Spleen (tissue), 7 donors: ENCODE measurements around the gene ATF5.

Experiments
- POLR2A ChIP-seq, 3 donors: fragments of 450-650 bp; IDR thresholded peaks; one replicate each; pipeline ENCODE4 v1.5.1; 2017; ENCODE audit warnings: antibody characterized with exemption in 3 of 3, mild to moderate bottlenecking in 1 of 3
- POLR2AphosphoS5 ChIP-seq, 3 donors: sonication (generic); formaldehyde crosslinking; IDR thresholded peaks; one replicate each; pipeline ENCODE4 v1.5.1; 2017; ENCODE audit warnings: antibody characterized with exemption in 3 of 3
- TF ChIP-seq, protein P1 (sequence below), 11 experiments: fragments of 200-600 bp in 7 of 11; fragments of 450-650 bp in 4 of 11; sonication (generic) in 4 of 11; IDR thresholded peaks in 8 of 11; conservative IDR thresholded peaks in 3 of 11; 1 replicate in 7 of 11; 2 replicates in 4 of 11; pipeline versions ENCODE4 v1.4.0 to v1.8.0; 2016 to 2021; ENCODE audit warnings: antibody characterized with exemption in 11 of 11, inconsistent platforms in 4 of 11, mild to moderate bottlenecking in 1 of 11
- donor health status: DM: no; HTN: no; CAD: no; lungs with moderate emphysema.
- donor health status: DM: no; HTN: no; CAD: no.
- donor health status: DM: no; HTN: no; CAD: no.

DNA sequence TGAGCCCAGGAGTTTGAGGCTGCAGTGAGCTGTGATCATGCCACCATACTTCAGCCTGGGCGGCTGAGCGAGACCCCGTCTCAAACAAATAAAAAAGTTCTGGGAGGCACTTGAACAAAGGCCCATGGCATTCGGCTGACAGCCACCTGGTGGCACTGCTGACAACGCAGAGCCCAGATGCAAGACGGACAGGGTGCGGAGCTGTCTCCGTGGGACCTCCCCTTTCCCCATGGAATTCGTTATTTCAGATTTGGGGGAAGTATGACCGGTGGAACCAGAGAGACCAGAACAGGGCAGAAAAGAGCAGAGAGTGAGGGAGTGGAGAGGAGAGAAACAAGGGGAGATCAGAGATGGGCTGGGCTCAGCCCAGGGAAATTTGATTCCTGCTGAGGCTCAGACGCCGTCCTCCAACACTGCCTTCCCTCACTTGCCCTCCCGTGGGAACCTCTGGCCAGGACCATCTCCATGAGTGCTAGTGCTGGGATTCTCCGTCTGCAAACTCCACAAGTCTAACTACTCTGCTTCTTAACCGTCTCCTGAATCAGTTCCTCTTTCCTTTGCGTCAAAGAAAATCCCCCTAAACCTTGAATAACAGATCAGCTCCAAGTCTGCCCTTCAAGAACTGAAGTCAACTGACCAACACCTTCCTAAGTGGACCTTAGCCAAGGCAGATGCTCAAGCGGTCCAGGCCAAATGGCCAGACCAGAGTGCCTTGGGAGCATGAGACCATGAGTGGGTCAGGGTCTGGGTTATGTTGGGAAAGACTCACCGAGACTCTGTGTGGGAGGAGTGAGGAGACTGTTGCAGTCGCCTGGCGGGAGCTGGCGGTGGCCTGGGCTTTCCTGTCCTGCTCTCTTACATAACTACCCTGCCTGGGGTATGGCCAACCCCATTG is 11.9 kb upstream of the ATF5 start:
- TF ChIP-seq, protein P1, sequence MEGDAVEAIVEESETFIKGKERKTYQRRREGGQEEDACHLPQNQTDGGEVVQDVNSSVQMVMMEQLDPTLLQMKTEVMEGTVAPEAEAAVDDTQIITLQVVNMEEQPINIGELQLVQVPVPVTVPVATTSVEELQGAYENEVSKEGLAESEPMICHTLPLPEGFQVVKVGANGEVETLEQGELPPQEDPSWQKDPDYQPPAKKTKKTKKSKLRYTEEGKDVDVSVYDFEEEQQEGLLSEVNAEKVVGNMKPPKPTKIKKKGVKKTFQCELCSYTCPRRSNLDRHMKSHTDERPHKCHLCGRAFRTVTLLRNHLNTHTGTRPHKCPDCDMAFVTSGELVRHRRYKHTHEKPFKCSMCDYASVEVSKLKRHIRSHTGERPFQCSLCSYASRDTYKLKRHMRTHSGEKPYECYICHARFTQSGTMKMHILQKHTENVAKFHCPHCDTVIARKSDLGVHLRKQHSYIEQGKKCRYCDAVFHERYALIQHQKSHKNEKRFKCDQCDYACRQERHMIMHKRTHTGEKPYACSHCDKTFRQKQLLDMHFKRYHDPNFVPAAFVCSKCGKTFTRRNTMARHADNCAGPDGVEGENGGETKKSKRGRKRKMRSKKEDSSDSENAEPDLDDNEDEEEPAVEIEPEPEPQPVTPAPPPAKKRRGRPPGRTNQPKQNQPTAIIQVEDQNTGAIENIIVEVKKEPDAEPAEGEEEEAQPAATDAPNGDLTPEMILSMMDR (IDR thresholded peaks at IDR 0.05 in 8 of 11, conservative IDR thresholded peaks at IDR 0.05 in 3 of 11), result peak in 6 of 11 experiments; percentile 9 to 26 (median 14)
- peak in 1 of 3 donors; percentile 11 for TF ChIP-seq POLR2AphosphoS5 (IDR thresholded peaks at IDR 0.05)
- no peak for TF ChIP-seq POLR2A (IDR thresholded peaks at IDR 0.05)
